H1 (cell line): Measurements from ENCODE around the gene CDHR5. TPM values are rescaled to one million over a fixed set of nuclear protein-coding genes. Genes with fewer than 3 reads are reported as not detected.

Experiments
- CTCF ChIA-PET: fragments of 300-600 bp; sonication (Branson Sonifier 250); formaldehyde crosslinking; loops from one replicate; lab custom pipeline; 2021; ENCODE audit not compliant: partially characterized antibody; lab: Charles Lee
- POLR2A ChIA-PET: fragments of 300-600 bp; sonication (Branson Sonifier 250); formaldehyde crosslinking; loops from one replicate; lab custom pipeline; 2021; ENCODE audit warnings: inconsistent platforms; ENCODE audit not compliant: partially characterized antibody; lab: Charles Lee
- DNase-seq, 2 experiments: peaks; one replicate each; pipeline versions ENCODE4 v3.0.0 to v3.0.0-alpha.2; 2010 to 2022; ENCODE audit warnings: low spot score in 2 of 2, low read depth in 1 of 2, mixed read lengths in 1 of 2
- FAIRE-seq: peaks from 2 replicates; lab custom pipeline; 2011; peaks lifted over from hg19 to GRCh38; lab: Jason Lieb, UNC
- H2AFZ ChIP-seq: 2 replicates; pipeline ENCODE4 v1.8.1; 2012; ENCODE audit warnings: low read length, inconsistent platforms
- H2AK5ac ChIP-seq: 2 replicates; pipeline ENCODE4 v1.6.1; 2013; ENCODE audit warnings: low read depth, low read length
- H2BK120ac ChIP-seq: replicated peaks from 2 replicates; pipeline ENCODE3; 2013; ENCODE audit warnings: low read depth, low read length, inconsistent platforms
- H2BK12ac ChIP-seq: 2 replicates; pipeline ENCODE4 v1.6.1; 2013; ENCODE audit warnings: low read depth, low read length
- H2BK15ac ChIP-seq: 2 replicates; pipeline ENCODE4 v1.6.1; 2013; ENCODE audit warnings: low read length
- H2BK20ac ChIP-seq: 2 replicates; pipeline ENCODE4 v1.6.1; 2013; ENCODE audit warnings: low read length
- H2BK5ac ChIP-seq: 2 replicates; pipeline ENCODE4 v1.6.1; 2013; ENCODE audit warnings: low read depth, low read length
- H3K14ac ChIP-seq: 2 replicates; pipeline ENCODE4 v1.6.1; 2013; ENCODE audit warnings: inconsistent platforms; ENCODE audit not compliant: insufficient read length
- H3K18ac ChIP-seq: 2 replicates; pipeline ENCODE4 v1.6.1; 2013; ENCODE audit warnings: low read length; ENCODE audit errors: extremely low read depth
- H3K23ac ChIP-seq: 2 replicates; pipeline ENCODE4 v1.6.1; 2013; ENCODE audit warnings: inconsistent platforms; ENCODE audit not compliant: insufficient read length
- H3K23me2 ChIP-seq: 2 replicates; pipeline ENCODE4 v1.6.1; 2013; ENCODE audit warnings: low read depth, low read length
- H3K27ac ChIP-seq: 2 replicates; pipeline ENCODE4 v1.6.1; 2011; ENCODE audit warnings: low read depth, low read length, inconsistent platforms
- H3K27me3 ChIP-seq, 4 experiments: replicated peaks in 1 of 4; 1 replicate in 1 of 4; 2 replicates in 3 of 4; pipeline versions ENCODE4 v1.6.1 to v1.8.1; 2011 to 2013; ENCODE audit warnings: low read length in 3 of 4, mild to moderate bottlenecking in 3 of 4, inconsistent platforms in 2 of 4, mixed read lengths in 2 of 4, moderate library complexity in 1 of 4; ENCODE audit not compliant: control insufficient read depth in 3 of 4, insufficient read depth in 3 of 4; ENCODE audit errors: extremely low read depth in 1 of 4
- H3K36me3 ChIP-seq, 4 experiments: 2 replicates each; pipeline versions ENCODE4 v1.6.1 to v1.8.1; 2011 to 2013; ENCODE audit warnings: mild to moderate bottlenecking in 4 of 4, low read length in 3 of 4, moderate library complexity in 2 of 4, control low read depth in 1 of 4, inconsistent platforms in 1 of 4; ENCODE audit not compliant: insufficient read depth in 4 of 4, control insufficient read depth in 2 of 4
- H3K4ac ChIP-seq: replicated peaks from 2 replicates; pipeline ENCODE3; 2013; ENCODE audit warnings: low read length, low read depth, mixed read lengths, inconsistent platforms; ENCODE audit not compliant: insufficient read length
- H3K4me1 ChIP-seq, 4 experiments: replicated peaks in 1 of 4; 1 replicate in 1 of 4; 2 replicates in 3 of 4; pipeline versions ENCODE4 v1.6.1 to v1.8.1; 2011 to 2013; ENCODE audit warnings: low read length in 3 of 4, inconsistent platforms in 2 of 4, mixed read lengths in 1 of 4; ENCODE audit not compliant: insufficient read depth in 4 of 4, control insufficient read depth in 3 of 4
- H3K4me2 ChIP-seq, 2 experiments: 2 replicates each; pipeline versions ENCODE4 v1.6.1 to v1.8.1; 2011 to 2013; ENCODE audit warnings: low read depth in 2 of 2, low read length in 2 of 2, control low read depth in 1 of 2, inconsistent platforms in 1 of 2, mild to moderate bottlenecking in 1 of 2; ENCODE audit not compliant: insufficient read depth in 1 of 2
- H3K4me3 ChIP-seq, 4 experiments: fragments of 200-600, 300-600 bp in 1 of 4; sonication (generic), shearing (Covaris generic), sonication (Bioruptor Twin) in 1 of 4; 2 replicates each; pipeline versions ENCODE4 v1.5.1 to v1.8.1; 2011 to 2016; ENCODE audit warnings: low read length in 4 of 4, low read depth in 3 of 4, control low read depth in 2 of 4, inconsistent platforms in 2 of 4, mild to moderate bottlenecking in 2 of 4, mixed read lengths in 1 of 4, moderate library complexity in 1 of 4; ENCODE audit not compliant: insufficient read depth in 2 of 4; ENCODE audit errors: extremely low read depth in 1 of 4
- H3K56ac ChIP-seq: replicated peaks from 2 replicates; pipeline ENCODE3; 2013; ENCODE audit warnings: low read depth, mild to moderate bottlenecking, mixed read lengths, low read length, inconsistent platforms; ENCODE audit not compliant: insufficient read length
- H3K79me1 ChIP-seq: 2 replicates; pipeline ENCODE4 v1.6.1; 2013; ENCODE audit warnings: low read depth, low read length, control low read depth
- H3K79me2 ChIP-seq, 2 experiments: 2 replicates each; pipeline versions ENCODE4 v1.6.1 to v1.8.1; 2012 to 2013; ENCODE audit warnings: low read length in 2 of 2, mild to moderate bottlenecking in 2 of 2, inconsistent platforms in 1 of 2; ENCODE audit not compliant: insufficient read depth in 2 of 2, control insufficient read depth in 1 of 2
- H3K9ac ChIP-seq, 4 experiments: replicated peaks in 1 of 4; 1 replicate in 1 of 4; 2 replicates in 3 of 4; pipeline versions ENCODE4 v1.6.1 to v1.8.1; 2011 to 2013; ENCODE audit warnings: low read depth in 3 of 4, low read length in 3 of 4, control low read depth in 2 of 4, mild to moderate bottlenecking in 2 of 4, moderate library complexity in 2 of 4, inconsistent platforms in 1 of 4; ENCODE audit errors: extremely low read depth in 1 of 4
- H3K9me3 ChIP-seq, 2 experiments: 2 replicates each; pipeline versions ENCODE4 v1.6.1 to v1.8.1; 2012 to 2013; ENCODE audit warnings: mild to moderate bottlenecking in 2 of 2, moderate library complexity in 2 of 2, control low read depth in 1 of 2, inconsistent platforms in 1 of 2, low read depth in 1 of 2, low read length in 1 of 2, mixed read lengths in 1 of 2; ENCODE audit not compliant: insufficient read depth in 2 of 2
- H4K20me1 ChIP-seq, 2 experiments: replicated peaks in 1 of 2; 2 replicates each; pipeline versions ENCODE3 to v1.8.1; 2011 to 2013; ENCODE audit warnings: inconsistent platforms in 2 of 2, low read length in 2 of 2, mild to moderate bottlenecking in 1 of 2; ENCODE audit not compliant: insufficient read depth in 2 of 2, control insufficient read depth in 1 of 2
- H4K5ac ChIP-seq: 2 replicates; pipeline ENCODE4 v1.6.1; 2013; ENCODE audit warnings: low read length, low read depth, mixed read lengths, inconsistent platforms; ENCODE audit not compliant: insufficient read length
- H4K8ac ChIP-seq: 2 replicates; pipeline ENCODE4 v1.8.0; 2013; ENCODE audit warnings: mild to moderate bottlenecking, moderate library complexity, low read length, inconsistent platforms; ENCODE audit not compliant: insufficient read depth; ENCODE audit errors: extremely low read depth
- H4K91ac ChIP-seq: replicated peaks from 2 replicates; pipeline ENCODE3; 2013; ENCODE audit warnings: low read length, mixed read lengths, inconsistent platforms; ENCODE audit not compliant: insufficient read length
- CEBPB ChIP-seq: IDR thresholded peaks from 2 replicates; pipeline ENCODE4 v1.6.1; 2012; ENCODE audit warnings: low read depth, low read length
- CHD2 ChIP-seq: IDR thresholded peaks from 2 replicates; pipeline ENCODE4 v1.6.1; 2012; ENCODE audit warnings: low read length, improper control_type of control experiment
- GTF2F1 ChIP-seq: IDR thresholded peaks from 2 replicates; pipeline ENCODE4 v1.6.1; 2012; ENCODE audit warnings: low read depth, low read length, improper control_type of control experiment, borderline replicate concordance
- NANOG ChIP-seq: IDR thresholded peaks from 2 replicates; pipeline ENCODE4 v1.6.1; 2011; ENCODE audit warnings: low read length, low read depth, mild to moderate bottlenecking, inconsistent platforms; ENCODE audit not compliant: insufficient read depth, poor library complexity, severe bottlenecking
- PHF8 ChIP-seq: fragments of 200-600 bp; sonication (generic); conservative IDR thresholded peaks from 2 replicates; pipeline ENCODE4 v1.7.1; 2012; ENCODE audit warnings: low read depth, mild to moderate bottlenecking, inconsistent platforms, low read length, moderate library complexity
- POU5F1 ChIP-seq: IDR thresholded peaks from 2 replicates; pipeline ENCODE4 v1.6.1; 2011; ENCODE audit warnings: low read depth, mild to moderate bottlenecking, low read length, moderate library complexity
- RNF2 ChIP-seq: fragments of 200-900, 300-1000 bp; sonication (generic); IDR thresholded peaks from 2 replicates; pipeline ENCODE4 v1.7.1; 2016; ENCODE audit warnings: borderline replicate concordance, low read depth, mild to moderate bottlenecking, antibody characterized with exemption, low read length; ENCODE audit not compliant: poor library complexity, severe bottlenecking; ENCODE audit errors: missing control alignments
- SAP30 ChIP-seq: fragments of 300-600 bp; sonication (generic); IDR thresholded peaks from 2 replicates; pipeline ENCODE4 v1.7.1; 2012; ENCODE audit warnings: low read length, moderate library complexity, mild to moderate bottlenecking, inconsistent platforms; ENCODE audit not compliant: insufficient read depth, insufficient replicate concordance
- SIN3A ChIP-seq, 2 experiments: IDR thresholded peaks in 1 of 2; conservative IDR thresholded peaks in 1 of 2; 2 replicates each; pipeline ENCODE4 v1.6.1; 2011 to 2012; ENCODE audit warnings: low read length in 2 of 2, improper control_type of control experiment in 1 of 2, low read depth in 1 of 2, mild to moderate bottlenecking in 1 of 2
- TCF12 ChIP-seq: IDR thresholded peaks from 2 replicates; pipeline ENCODE4 v1.6.1; 2011; ENCODE audit warnings: low read depth, mild to moderate bottlenecking, low read length
- WGBS, 2 experiments: shearing (Covaris generic) in 1 of 2; methylation state at CpG; one replicate each; pipeline versions ENCODE4 v1.1.6 to v1.1.7; 2013 to 2015; ENCODE audit warnings: low lambda C conversion rate in 2 of 2, mixed read lengths in 2 of 2, inconsistent platforms in 1 of 2, low coverage in 1 of 2, missing lambda C conversion rate in 1 of 2; ENCODE audit not compliant: insufficient replicate concordance in 2 of 2, insufficient coverage in 1 of 2, insufficient read length in 1 of 2; ENCODE audit errors: extremely low coverage in 1 of 2, missing lambda C conversion rate in 1 of 2; 5-methylcytosine and 5-hydroxymethylcytosine counted together
- polyA plus RNA-seq, 7 experiments: library from polyadenylated mRNA; depleted of rRNA in 3 of 7; stranded (reverse) in 5 of 7; unstranded in 2 of 7; fragments of >200 nt in 5 of 7; fragments of 200-250 nt in 2 of 7; gene quantifications; 1 replicate in 5 of 7; 2 replicates in 1 of 7; 4 replicates in 1 of 7; pipeline versions ENCODE4 v1.2.1 to v1.2.3, GENCODE V29; 2011 to 2013; ENCODE audit warnings: missing spikeins in 2 of 7, mixed read lengths in 2 of 7
- total RNA-seq: library from RNA; stranded (reverse); fragmentation: NEBNext Ultra II Directional; extraction: Animal tissue kit (Norgen Biotek cat#: 25700); gene quantifications from 2 replicates; pipeline ENCODE4 v1.2.1, GENCODE V29; 2021

The CDHR5 gene
- total and polyA plus RNA-seq, 2 of the 8 experiments (the other 6 are each of a cell fraction or from before 2014, with no cell fraction given) = not detected

GRCh38 chr11:575996-576768 lies 48.6 kb downstream of the CDHR5 start, which contains the start of gene PHRF1:
Gene PHRF1, plus strand, starts transcription at chr11:576470. Its CDS starts 5,043 bp downstream, at chr11:581513.
- peak within 1 kb of the TSS; percentile 98 for H2BK120ac ChIP-seq
- peak within 1 kb of the TSS; percentile 98 for H2BK5ac ChIP-seq
- H3K4ac ChIP-seq = peak within 1 kb of the TSS; percentile 91
- peak within 1 kb of the TSS; percentile 99 for H3K18ac ChIP-seq
- H3K14ac ChIP-seq = peak within 1 kb of the TSS; percentile 95
- peak within 1 kb of the TSS; percentile 87 to 99 (median 88) for H3K4me3 ChIP-seq
- peak within 1 kb of the TSS; percentile 99 for H2BK12ac ChIP-seq
- peak within 1 kb of the TSS; percentile 100 for H3K27ac ChIP-seq
- H2BK20ac ChIP-seq = peak within 1 kb of the TSS; percentile 93; the same call in 1 of the 2 replicates
- peaks cover 6 to 25% (median 15%) of the 10 kb centered on the region in 4 experiments for H3K4me1 ChIP-seq
- H3K4me2 ChIP-seq = peak within 1 kb of the TSS; percentile 91 to 99
- peaks cover 31 to 38% of the 10 kb centered on the region in 2 experiments for H4K20me1 ChIP-seq
- H3K56ac ChIP-seq = peak within 1 kb of the TSS; percentile 97
- H3K9ac ChIP-seq = peak within 1 kb of the TSS; percentile 97 to 100 (median 99)
- H2AFZ ChIP-seq = peak within 1 kb of the TSS; percentile 99; the same call in 1 of the 2 replicates
- H4K91ac ChIP-seq = peak within 1 kb of the TSS; percentile 98
- POLR2A ChIA-PET = interaction anchor here (0.7 to 2.1 kb wide), 16 partner anchors 8 to 175 kb away, joined by 3 to 15 read pairs (median 4); partner anchors contain the start of genes IRF7, LMNTD2, LRRC56 and PTDSS2
- H3K27me3 ChIP-seq = peaks cover 8 to 17% (median 13%) of the 10 kb centered on the region in 4 experiments
- H3K79me2 ChIP-seq = peaks cover 38 to 43% of the 10 kb centered on the region in 2 experiments
- CTCF ChIA-PET = interaction anchor here (0.7 to 2.1 kb wide), 6 partner anchors 10 to 37 kb away, joined by 4 to 7 read pairs (median 6); no protein-coding TSS in a partner anchor
- H2AK5ac ChIP-seq = no peak within 1 kb of the TSS
- peak within 1 kb of the TSS; percentile 31; the same call in 1 of the 2 replicates for H2BK15ac ChIP-seq
- H4K5ac ChIP-seq = peak within 1 kb of the TSS; percentile 99
- FAIRE-seq = no peak
- peak; percentile 75 to 96 for DNase-seq
- H4K8ac ChIP-seq = peak within 1 kb of the TSS; percentile 100
- H3K79me1 ChIP-seq = peaks cover 16% of the 10 kb centered on the region
- 2% methylated on average over 26 of the region's 99 CpGs; no CpG with 5 or more reads in 1 of the 2 experiments for WGBS, 2 experiments
- no peaks in the 10 kb centered on the region for H3K36me3 ChIP-seq
- no peaks in the 10 kb centered on the region for H3K9me3 ChIP-seq
- no peak within 1 kb of the TSS for H3K23ac ChIP-seq
- H3K23me2 ChIP-seq = peaks cover 15% of the 10 kb centered on the region
- TF ChIP-seq GTF2F1 (no peak), CHD2 (peak; percentile 67; the same call in 1 of the 2 replicates), RNF2 (no peak), NANOG (no peak), PHF8 (peak; percentile 81), TCF12 (no peak), SIN3A (conservative IDR thresholded peaks at IDR 0.05 in 1 of 2, IDR thresholded peaks at IDR 0.05 in 1 of 2; ENCODE audit: low read depth in 1 of 2, low read length in 2 of 2) (peak; percentile 69 to 88; a peak in 1 of 4 replicates), CEBPB (no peak), POU5F1 (no peak), SAP30 (no peak)
